Neural progenitor cell (in vitro differentiated cells): ENCODE results near the gene UPK1A. TPM values are rescaled to one million over a fixed set of nuclear protein-coding genes. Genes with fewer than 3 reads are reported as not detected.

Experiments used
- DNase-seq: peaks from one replicate; pipeline ENCODE4 v3.0.0-alpha.2; 2016; ENCODE audit warnings: low spot score
- H2AFZ ChIP-seq: fragments of 200-600 bp; sonication (generic); replicated peaks from 2 replicates; pipeline ENCODE4 v1.6.1; 2016; ENCODE audit warnings: antibody characterized with exemption
- H3F3A ChIP-seq: fragments of 200-600 bp; sonication (generic); 2 replicates; pipeline ENCODE4 v1.6.1; 2016; ENCODE audit warnings: antibody characterized with exemption, low read depth
- H3K27ac ChIP-seq: fragments of 200-600 bp; sonication (generic); 2 replicates; pipeline ENCODE4 v1.5.1; 2016; ENCODE audit warnings: mild to moderate bottlenecking
- H3K27me3 ChIP-seq: fragments of 200-600 bp; sonication (generic); 2 replicates; pipeline ENCODE4 v1.6.1; 2016; ENCODE audit warnings: mild to moderate bottlenecking, moderate library complexity
- H3K36me3 ChIP-seq: fragments of 200-600 bp; sonication (generic); 2 replicates; pipeline ENCODE4 v1.5.1; 2016
- H3K4me1 ChIP-seq: fragments of 200-600 bp; sonication (generic); 2 replicates; pipeline ENCODE4 v1.6.1; 2016; ENCODE audit warnings: mixed run types
- H3K4me2 ChIP-seq: fragments of 200-600 bp; sonication (generic); 2 replicates; pipeline ENCODE4 v1.6.1; 2016
- H3K4me3 ChIP-seq: fragments of 200-600 bp; sonication (generic); 2 replicates; pipeline ENCODE4 v1.5.1; 2016
- H3K79me2 ChIP-seq: fragments of 200-600 bp; sonication (generic); 2 replicates; pipeline ENCODE4 v1.6.1; 2016; ENCODE audit warnings: low read depth
- H3K9ac ChIP-seq: fragments of 200-600 bp; sonication (generic); 2 replicates; pipeline ENCODE4 v1.6.1; 2016
- H3K9me3 ChIP-seq: fragments of 200-600 bp; sonication (generic); 2 replicates; pipeline ENCODE4 v1.5.1; 2016; ENCODE audit warnings: low read depth
- H4K20me1 ChIP-seq: fragments of 200-600 bp; sonication (generic); 2 replicates; pipeline ENCODE4 v1.6.1; 2016; ENCODE audit warnings: low read depth
- H3K27ac Mint-ChIP-seq: 3 replicates; pipeline ENCODE4 v1.8.0; 2021; ENCODE audit warnings: mixed read lengths
- H3K27me3 Mint-ChIP-seq: 2 replicates; pipeline ENCODE4 v1.8.0; 2022; ENCODE audit warnings: low read depth, mild to moderate bottlenecking, inconsistent platforms, moderate library complexity, mixed read lengths; ENCODE audit not compliant: insufficient read depth
- H3K36me3 Mint-ChIP-seq: 3 replicates; pipeline ENCODE4 v1.8.0; 2021; ENCODE audit warnings: mixed read lengths
- H3K4me1 Mint-ChIP-seq: 3 replicates; pipeline ENCODE4 v1.8.0; 2021; ENCODE audit warnings: mixed read lengths
- H3K4me3 Mint-ChIP-seq: 3 replicates; pipeline ENCODE4 v1.8.0; 2021; ENCODE audit warnings: mild to moderate bottlenecking, moderate library complexity, mixed read lengths
- H3K9me3 Mint-ChIP-seq: 3 replicates; pipeline ENCODE4 v1.8.0; 2020; ENCODE audit warnings: mixed read lengths
- CTCF ChIP-seq: fragments of 200-600 bp; sonication (generic); IDR thresholded peaks from 2 replicates; pipeline ENCODE4 v1.5.1; 2017; ENCODE audit warnings: antibody characterized with exemption, mild to moderate bottlenecking
- EZH2 ChIP-seq: fragments of 200-600 bp; sonication (generic); IDR thresholded peaks from 2 replicates; pipeline ENCODE4 v1.6.1; 2017; ENCODE audit warnings: antibody characterized with exemption, mild to moderate bottlenecking, moderate library complexity
- EZH2phosphoT487 ChIP-seq: fragments of 200-600 bp; sonication (generic); IDR thresholded peaks from 2 replicates; pipeline ENCODE4 v1.6.1; 2017; ENCODE audit warnings: antibody characterized with exemption
- total RNA-seq: library from RNA; depleted of rRNA; stranded (reverse); fragments of >200 nt; gene quantifications from 2 replicates; pipeline ENCODE4 v1.2.3, GENCODE V29; 2015; ENCODE audit warnings: low replicate concordance

The UPK1A gene
- total RNA-seq, 1 donor from 2014 or later = not detected

DNA sequence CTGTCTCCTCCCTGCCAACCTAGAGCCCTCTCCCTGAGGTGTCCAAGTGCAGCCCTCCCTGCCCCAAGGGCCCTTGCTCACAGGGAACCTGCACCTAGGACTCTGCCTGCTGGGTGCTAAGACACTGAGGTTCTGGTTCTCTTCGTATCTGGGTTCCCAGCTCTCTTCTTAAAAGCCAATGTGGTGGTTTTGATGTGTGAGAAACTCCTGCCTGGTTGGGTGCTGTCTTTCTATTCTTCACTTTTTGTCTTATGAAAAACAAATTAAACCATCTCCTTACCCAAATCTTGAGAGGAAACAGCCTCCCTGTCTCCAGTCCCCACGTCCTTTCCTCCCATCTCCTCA is 47.2 kb downstream of the UPK1A start:
- Histone ChIP-seq H2AFZ (no peak overlapping the region), H4K20me1 (peaks cover 6% of the 10 kb centered on the region), H3K79me2 (peaks cover 4% of the 10 kb centered on the region), H3K36me3 (no peaks in the 10 kb centered on the region), H3K27ac (no peak overlapping the region), H3K9ac (no peak overlapping the region), H3K4me1 (peaks cover 17% of the 10 kb centered on the region), H3K27me3 (peaks cover 8% of the 10 kb centered on the region), H3K9me3 (no peaks in the 10 kb centered on the region), H3K4me3 (no peak overlapping the region), H3K4me2 (no peak overlapping the region), H3F3A (peaks cover 19% of the 10 kb centered on the region)
- Mint-ChIP-seq H3K27me3 (peaks cover 13% of the 10 kb centered on the region), H3K4me1 (peaks cover 37% of the 10 kb centered on the region), H3K27ac (no peak overlapping the region), H3K36me3 (peaks cover 4% of the 10 kb centered on the region), H3K4me3 (peak overlapping the region; percentile 33), H3K9me3 (no peaks in the 10 kb centered on the region)
- no peak for TF ChIP-seq CTCF
- TF ChIP-seq EZH2 = no peak
- TF ChIP-seq EZH2phosphoT487 = no peak
- no peak for DNase-seq

GRCh38 chr19:35713904-35714495 is 47.7 kb downstream of the UPK1A start:
- Histone ChIP-seq H3F3A (peaks cover 19% of the 10 kb centered on the region), H3K4me3 (no peak overlapping the region), H3K9ac (no peak overlapping the region), H3K27ac (no peak overlapping the region), H3K4me2 (no peak overlapping the region), H3K79me2 (peaks cover 9% of the 10 kb centered on the region), H3K36me3 (no peaks in the 10 kb centered on the region), H4K20me1 (peaks cover 11% of the 10 kb centered on the region), H3K4me1 (peaks cover 18% of the 10 kb centered on the region), H3K27me3 (peaks cover 8% of the 10 kb centered on the region), H3K9me3 (no peaks in the 10 kb centered on the region), H2AFZ (no peak overlapping the region)
- DNase-seq = no peak
- peaks cover 13% of the 10 kb centered on the region for H3K27me3 Mint-ChIP-seq
- peak overlapping the region; percentile 11 for H3K4me3 Mint-ChIP-seq
- H3K27ac Mint-ChIP-seq = no peak overlapping the region
- no peaks in the 10 kb centered on the region for H3K9me3 Mint-ChIP-seq
- peaks cover 40% of the 10 kb centered on the region for H3K4me1 Mint-ChIP-seq
- peaks cover 4% of the 10 kb centered on the region for H3K36me3 Mint-ChIP-seq
- no peak for TF ChIP-seq EZH2
- TF ChIP-seq EZH2phosphoT487 = no peak
- no peak for TF ChIP-seq CTCF

DNA sequence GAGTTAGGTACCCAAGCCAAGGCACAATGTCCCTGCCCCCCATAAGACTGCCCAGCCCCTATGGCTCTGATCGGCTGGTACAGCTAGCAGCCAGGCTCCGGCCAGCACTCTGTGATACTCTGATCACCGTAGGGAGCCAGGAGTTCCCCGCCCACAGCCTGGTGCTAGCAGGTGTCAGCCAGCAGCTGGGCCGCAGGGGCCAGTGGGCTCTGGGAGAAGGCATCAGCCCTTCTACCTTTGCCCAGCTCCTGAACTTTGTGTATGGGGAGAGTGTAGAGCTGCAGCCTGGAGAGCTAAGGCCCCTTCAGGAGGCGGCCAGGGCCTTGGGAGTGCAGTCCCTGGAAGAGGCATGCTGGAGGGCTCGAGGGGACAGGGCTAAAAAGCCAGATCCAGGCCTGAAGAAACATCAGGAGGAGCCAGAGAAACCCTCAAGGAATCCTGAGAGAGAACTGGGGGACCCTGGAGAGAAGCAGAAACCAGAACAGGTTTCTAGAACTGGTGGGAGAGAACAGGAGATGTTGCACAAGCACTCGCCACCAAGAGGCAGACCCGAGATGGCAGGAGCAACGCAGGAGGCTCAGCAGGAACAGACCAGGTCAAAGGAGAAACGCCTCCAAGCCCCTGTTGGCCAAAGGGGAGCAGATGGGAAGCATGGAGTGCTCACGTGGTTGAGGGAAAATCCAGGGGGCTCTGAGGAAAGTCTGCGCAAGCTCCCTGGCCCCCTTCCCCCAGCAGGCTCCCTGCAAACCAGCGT is 48.5 kb downstream of the UPK1A start:
- DNase-seq = peak; percentile 42
- Histone ChIP-seq H3K27ac (no peak overlapping the region), H3K9me3 (no peaks in the 10 kb centered on the region), H3K4me3 (no peak overlapping the region), H3K27me3 (peaks cover 8% of the 10 kb centered on the region), H3K4me2 (peak overlapping the region; percentile 93), H3K79me2 (peaks cover 17% of the 10 kb centered on the region), H3K4me1 (peaks cover 22% of the 10 kb centered on the region), H3K9ac (no peak overlapping the region), H3F3A (peaks cover 19% of the 10 kb centered on the region), H2AFZ (no peak overlapping the region), H4K20me1 (peaks cover 19% of the 10 kb centered on the region), H3K36me3 (no peaks in the 10 kb centered on the region)
- no peaks in the 10 kb centered on the region for H3K9me3 Mint-ChIP-seq
- TF ChIP-seq EZH2phosphoT487 (no peak), EZH2 (no peak), CTCF (no peak)
- H3K27me3 Mint-ChIP-seq = peaks cover 11% of the 10 kb centered on the region
- H3K4me3 Mint-ChIP-seq = peak overlapping the region; percentile 76
- peak overlapping the region; percentile 32 for H3K27ac Mint-ChIP-seq
- peaks cover 46% of the 10 kb centered on the region for H3K4me1 Mint-ChIP-seq
- peaks cover 4% of the 10 kb centered on the region for H3K36me3 Mint-ChIP-seq
